ENCODE data around the gene YTHDC2. TPM values are rescaled to one million over a fixed set of nuclear protein-coding genes. Genes with fewer than 3 reads are reported as not detected.

Gene YTHDC2
- total and polyA plus RNA-seq, 8 donors: 3.8 to 78.0 (median 22.9) TPM

GRCh38 chr5:113523168-113523567, 9.7 kb downstream of the YTHDC2 start:
- H3K9me3 ChIP-seq: no peaks in the 10 kb centered on the region
- TF ChIP-seq CTCF (IDR thresholded peaks at IDR 0.05) (no peak), POLR2A (IDR thresholded peaks at IDR 0.05) (no peak), POLR2AphosphoS5 (IDR thresholded peaks at IDR 0.05) (no peak), EP300 (IDR thresholded peaks at IDR 0.05) (no peak)
- no peak for DNase-seq
- no peaks in the 10 kb centered on the region for H3K27me3 ChIP-seq
- H3K4me3 ChIP-seq: no peak overlapping the region
- WGBS, 5 donors: 83 to 92% (median 89%) methylated on average over 2 of the region's 2 CpGs
- H3K36me3 ChIP-seq: peaks cover 0 to 13% (median 6%) of the 10 kb centered on the region in 4 donors
- H3K27ac ChIP-seq: no peak overlapping the region
- peaks cover 0 to 26% (median 11%) of the 10 kb centered on the region in 4 donors for H3K4me1 ChIP-seq
- intact Hi-C loops (cut with DNase I; ENCODE audit: low total_unique reads): no loop called here

- Histone ChIP-seq H3K9me3 (no peaks in the 10 kb centered on the region), H3K27ac (no peak overlapping the region), H3K36me3 (peaks cover 0 to 10% (median 4%) of the 10 kb centered on the region in 4 donors), H3K4me3 (no peak overlapping the region), H3K27me3 (no peaks in the 10 kb centered on the region), H3K4me1 (peaks cover 0 to 23% (median 10%) of the 10 kb centered on the region in 4 donors)
- TF ChIP-seq CTCF (IDR thresholded peaks at IDR 0.05) (no peak), POLR2AphosphoS5 (IDR thresholded peaks at IDR 0.05) (no peak), POLR2A (IDR thresholded peaks at IDR 0.05) (no peak), EP300 (IDR thresholded peaks at IDR 0.05) (no peak)
- intact Hi-C loops (cut with DNase I; ENCODE audit: low total_unique reads): loop anchor here (5.0 kb wide), 1 partner anchor 543 kb away; no protein-coding TSS in a partner anchor
- WGBS, 5 donors: 63 to 82% (median 71%) methylated on average over 2 of the region's 2 CpGs
- no peak for DNase-seq
Observed at GRCh38 chr5:113524927-113525326, 11.4 kb downstream of the YTHDC2 start.

GRCh38 chr5:113526421-113526820, 12.9 kb downstream of the YTHDC2 start:
- TF ChIP-seq POLR2AphosphoS5 (IDR thresholded peaks at IDR 0.05) (no peak), POLR2A (IDR thresholded peaks at IDR 0.05) (no peak), EP300 (IDR thresholded peaks at IDR 0.05) (no peak), CTCF (IDR thresholded peaks at IDR 0.05) (no peak)
- Histone ChIP-seq H3K4me1 (peaks cover 0 to 23% (median 10%) of the 10 kb centered on the region in 4 donors), H3K27ac (no peak overlapping the region), H3K9me3 (peaks cover 4 to 8% (median 7%) of the 10 kb centered on the region in 4 donors), H3K36me3 (peaks cover 0 to 17% (median 8%) of the 10 kb centered on the region in 4 donors), H3K27me3 (no peaks in the 10 kb centered on the region), H3K4me3 (no peak overlapping the region)
- no peak for DNase-seq
- intact Hi-C loops (cut with DNase I; ENCODE audit: low total_unique reads): loop anchor here (5.0 kb wide), 1 partner anchor 544 kb away; no protein-coding TSS in a partner anchor
- 90 to 99% (median 94%) methylated on average over 4 of the region's 4 CpGs for WGBS, 5 donors

GRCh38 chr5:113527746-113528145, 14.3 kb downstream of the YTHDC2 start:
- Histone ChIP-seq H3K27ac (no peak overlapping the region), H3K4me3 (no peak overlapping the region), H3K9me3 (peaks cover 4 to 14% (median 10%) of the 10 kb centered on the region in 4 donors), H3K4me1 (peaks cover 0 to 22% (median 7%) of the 10 kb centered on the region in 4 donors), H3K27me3 (no peaks in the 10 kb centered on the region), H3K36me3 (peaks cover under 1 to 18% (median 10%) of the 10 kb centered on the region in 4 donors)
- intact Hi-C loops (cut with DNase I; ENCODE audit: low total_unique reads): loop anchor here (5.0 kb wide), 1 partner anchor 545 kb away; no protein-coding TSS in a partner anchor
- no peak for DNase-seq
- TF ChIP-seq POLR2A (IDR thresholded peaks at IDR 0.05) (no peak), CTCF (IDR thresholded peaks at IDR 0.05) (no peak), EP300 (IDR thresholded peaks at IDR 0.05) (no peak), POLR2AphosphoS5 (IDR thresholded peaks at IDR 0.05) (no peak)
- 81 to 97% (median 92%) methylated on average over 5 of the region's 5 CpGs for WGBS, 5 donors

Data from stomach (tissue), 9 donors.